ENCODE results near the gene LRRC70.
A peak's percentile ranks its signal among the peaks of the same experiment; 100 is the strongest.

The LRRC70 gene

GRCh38 chr5:62600560-62601252 lies 22.1 kb downstream of the LRRC70 start:
- peak; percentile 57 for DNase-seq (ENCODE audit: low read depth)
- H3K4me3 ChIP-seq (ENCODE audit: low read depth, low read length): peak overlapping the region; percentile 17; the same call in 1 of the 2 replicates
- TF ChIP-seq CTCF (IDR thresholded peaks at IDR 0.05; ENCODE audit: control insufficient read depth, extremely low read depth, insufficient read depth): no peak

- DNase-seq (ENCODE audit: low read depth): no peak
- TF ChIP-seq CTCF (IDR thresholded peaks at IDR 0.05; ENCODE audit: control insufficient read depth, extremely low read depth, insufficient read depth): no peak
- no peak overlapping the region for H3K4me3 ChIP-seq (ENCODE audit: low read depth, low read length)
Observed at GRCh38 chr5:62603934-62604333, 25.3 kb downstream of the LRRC70 start.

- H3K4me3 ChIP-seq (ENCODE audit: low read depth, low read length): no peak overlapping the region
- no peak for TF ChIP-seq CTCF (IDR thresholded peaks at IDR 0.05; ENCODE audit: control insufficient read depth, extremely low read depth, insufficient read depth)
- DNase-seq (ENCODE audit: low read depth): no peak
Observed at GRCh38 chr5:62605638-62606037, 27.0 kb downstream of the LRRC70 start.

GRCh38 chr5:62606878-62607277 lies 28.3 kb downstream of the LRRC70 start:
- DNase-seq (ENCODE audit: low read depth): peak; percentile 78
- no peak for TF ChIP-seq CTCF (IDR thresholded peaks at IDR 0.05; ENCODE audit: control insufficient read depth, extremely low read depth, insufficient read depth)
- H3K4me3 ChIP-seq (ENCODE audit: low read depth, low read length): no peak overlapping the region

- no peak for DNase-seq (ENCODE audit: low read depth)
- no peak overlapping the region for H3K4me3 ChIP-seq (ENCODE audit: low read depth, low read length)
- no peak for TF ChIP-seq CTCF (IDR thresholded peaks at IDR 0.05; ENCODE audit: control insufficient read depth, extremely low read depth, insufficient read depth)
Observed at GRCh38 chr5:62607615-62608014, 29.0 kb downstream of the LRRC70 start.

GRCh38 chr5:62608529-62609511 lies 30.2 kb downstream of the LRRC70 start:
- no peak overlapping the region for H3K4me3 ChIP-seq (ENCODE audit: low read depth, low read length)
- no peak for TF ChIP-seq CTCF (IDR thresholded peaks at IDR 0.05; ENCODE audit: control insufficient read depth, extremely low read depth, insufficient read depth)
- DNase-seq (ENCODE audit: low read depth): no peak

Data from LNCaP clone FGC (cell line).